LNCaP clone FGC (cell line): ENCODE measurements around the gene PIK3R3.
A peak's percentile ranks its signal among the peaks of the same experiment; 100 is the strongest.

ENCODE experiments used
- DNase-seq: peaks from one replicate; pipeline ENCODE4 v3.0.0-alpha.2; 2011; ENCODE audit warnings: low read depth
- H3K4me3 ChIP-seq: 2 replicates; pipeline ENCODE4 v1.5.1; 2011; ENCODE audit warnings: mild to moderate bottlenecking, low read depth, low read length, control low read depth
- TF ChIP-seq, protein P1 (sequence below): IDR thresholded peaks from 2 replicates; pipeline ENCODE4 v1.5.1; 2012; ENCODE audit warnings: mild to moderate bottlenecking; ENCODE audit not compliant: control insufficient read depth, insufficient read depth; ENCODE audit errors: extremely low read depth

Gene PIK3R3

GRCh38 chr1:46026531-46026930, 105.9 kb downstream of the PIK3R3 start:
- TF ChIP-seq, protein P1, sequence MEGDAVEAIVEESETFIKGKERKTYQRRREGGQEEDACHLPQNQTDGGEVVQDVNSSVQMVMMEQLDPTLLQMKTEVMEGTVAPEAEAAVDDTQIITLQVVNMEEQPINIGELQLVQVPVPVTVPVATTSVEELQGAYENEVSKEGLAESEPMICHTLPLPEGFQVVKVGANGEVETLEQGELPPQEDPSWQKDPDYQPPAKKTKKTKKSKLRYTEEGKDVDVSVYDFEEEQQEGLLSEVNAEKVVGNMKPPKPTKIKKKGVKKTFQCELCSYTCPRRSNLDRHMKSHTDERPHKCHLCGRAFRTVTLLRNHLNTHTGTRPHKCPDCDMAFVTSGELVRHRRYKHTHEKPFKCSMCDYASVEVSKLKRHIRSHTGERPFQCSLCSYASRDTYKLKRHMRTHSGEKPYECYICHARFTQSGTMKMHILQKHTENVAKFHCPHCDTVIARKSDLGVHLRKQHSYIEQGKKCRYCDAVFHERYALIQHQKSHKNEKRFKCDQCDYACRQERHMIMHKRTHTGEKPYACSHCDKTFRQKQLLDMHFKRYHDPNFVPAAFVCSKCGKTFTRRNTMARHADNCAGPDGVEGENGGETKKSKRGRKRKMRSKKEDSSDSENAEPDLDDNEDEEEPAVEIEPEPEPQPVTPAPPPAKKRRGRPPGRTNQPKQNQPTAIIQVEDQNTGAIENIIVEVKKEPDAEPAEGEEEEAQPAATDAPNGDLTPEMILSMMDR = no peak

GRCh38 chr1:46021046-46021996, 111.1 kb downstream of the PIK3R3 start:
- H3K4me3 ChIP-seq = no peak overlapping the region
- TF ChIP-seq, protein P1 = peak; percentile 58
- peak; percentile 63 for DNase-seq

More at GRCh38 chr1:46026531-46026930, 105.9 kb downstream of the PIK3R3 start:
- no peak for DNase-seq
- H3K4me3 ChIP-seq = no peak overlapping the region

DNA sequence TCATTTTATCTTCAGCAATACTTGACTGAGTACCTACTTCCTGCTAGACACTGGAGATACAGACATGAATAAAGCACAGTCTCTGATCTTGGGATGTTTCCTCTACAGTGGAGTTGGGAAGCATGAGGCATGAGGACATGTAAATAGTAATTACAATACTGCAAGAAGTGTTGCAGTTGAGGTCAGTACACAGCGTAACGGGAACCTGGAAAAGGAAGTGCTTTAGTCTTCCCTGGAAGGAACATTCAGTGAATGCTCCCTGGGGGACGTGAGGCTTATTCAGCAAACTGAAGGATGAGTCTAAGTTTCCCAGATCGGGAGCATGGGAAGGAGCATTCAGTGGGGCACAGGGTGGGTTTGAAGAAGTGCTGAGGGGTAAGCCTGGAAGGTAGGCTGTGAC, 112.4 kb downstream of the PIK3R3 start:
- DNase-seq = no peak
- H3K4me3 ChIP-seq = no peak overlapping the region
- TF ChIP-seq, protein P1 = no peak

DNA sequence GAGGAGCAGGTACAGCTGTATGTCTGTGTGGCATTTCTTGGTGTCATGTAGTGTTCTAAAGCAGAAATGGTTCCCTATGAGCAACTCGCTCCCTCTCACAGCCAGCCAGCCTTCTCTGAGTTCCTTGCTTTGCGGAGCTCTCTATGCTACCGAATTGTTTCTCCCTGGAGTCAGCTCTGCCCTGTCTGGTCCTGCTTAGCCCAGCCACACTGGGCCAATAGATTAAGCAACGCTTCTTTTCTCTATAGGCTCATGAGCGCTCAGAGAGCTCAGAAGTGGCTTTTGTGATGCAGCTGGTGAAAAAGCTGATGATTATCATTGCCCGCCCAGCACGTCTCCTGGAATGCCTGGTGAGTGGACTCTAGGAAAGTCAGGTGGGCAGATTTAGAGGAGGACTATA, 113.1 kb downstream of the PIK3R3 start:
- TF ChIP-seq, protein P1 = no peak
- no peak for DNase-seq
- H3K4me3 ChIP-seq = no peak overlapping the region

GRCh38 chr1:46017876-46018503, 114.4 kb downstream of the PIK3R3 start:
- TF ChIP-seq, protein P1 = no peak
- no peak for DNase-seq

DNA sequence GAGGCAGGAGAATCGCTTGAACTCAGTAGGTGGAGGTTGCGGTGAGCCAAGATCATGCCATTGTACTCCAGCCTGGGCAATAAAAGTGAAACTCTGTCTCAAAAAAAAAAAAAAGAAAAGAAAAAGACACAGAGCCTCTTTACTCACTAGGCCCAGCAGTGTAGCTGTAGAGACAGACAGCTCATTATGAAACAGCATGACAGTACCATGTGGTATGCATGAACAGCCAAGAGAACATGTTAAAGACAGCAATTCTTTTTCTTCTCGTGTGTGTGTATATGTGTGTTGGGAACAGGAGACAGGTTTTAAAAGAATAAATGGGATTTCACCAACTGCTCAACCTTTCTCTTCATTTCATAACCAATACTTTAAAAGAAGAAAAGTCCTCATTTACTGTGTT, 118.8 kb downstream of the PIK3R3 start:
- no peak for DNase-seq
- TF ChIP-seq, protein P1 = no peak
- H3K4me3 ChIP-seq = no peak overlapping the region

More at GRCh38 chr1:46017876-46018503, 114.4 kb downstream of the PIK3R3 start:
- H3K4me3 ChIP-seq = no peak overlapping the region

DNA sequence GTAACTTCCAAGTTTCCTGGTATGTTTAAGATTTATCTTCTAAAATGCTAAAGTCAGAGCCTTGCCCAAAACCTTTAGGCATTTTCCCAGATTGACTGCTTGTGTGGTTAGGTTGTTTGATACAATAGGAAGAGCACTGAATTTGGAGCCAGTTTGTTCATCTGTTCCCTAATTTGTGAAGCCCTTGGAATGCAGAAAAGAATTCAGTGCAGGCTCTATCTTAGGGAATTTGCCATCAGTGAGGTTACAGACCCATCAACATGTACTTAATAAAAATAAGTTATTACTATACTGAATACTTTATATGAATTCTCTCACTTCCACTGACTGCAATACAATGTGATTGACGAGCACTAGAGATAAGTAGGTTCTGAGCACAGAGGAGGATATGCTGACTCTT, 120.2 kb downstream of the PIK3R3 start:
- TF ChIP-seq, protein P1 = no peak
- no peak overlapping the region for H3K4me3 ChIP-seq
- no peak for DNase-seq
